Erythroblast (primary cell): Measurements from ENCODE around the gene ABHD16A.

Experiments used
- DNase-seq, 2 experiments: peaks; one replicate each; lab custom pipeline; 2025; lab: John Stamatoyannopoulos, UW
- GATA1 ChIP-seq: IDR thresholded peaks from 2 replicates; pipeline ENCODE4 v1.6.1; 2011; ENCODE audit warnings: low read depth, mild to moderate bottlenecking, control low read depth, low read length, moderate library complexity
- POLR2A ChIP-seq: IDR thresholded peaks from 2 replicates; pipeline ENCODE4 v1.6.1; 2011; ENCODE audit warnings: mild to moderate bottlenecking, low read length

The ABHD16A gene

GRCh38 chr6:31692353-31692752 is 10.8 kb downstream of the ABHD16A start:
- TF ChIP-seq GATA1 (no peak), POLR2A (no peak)

GRCh38 chr6:31691564-31692108 is 11.5 kb downstream of the ABHD16A start:
- no peak for TF ChIP-seq POLR2A
- DNase-seq, result no peak

More at GRCh38 chr6:31692353-31692752, 10.8 kb downstream of the ABHD16A start:
- no peak for DNase-seq

- DNase-seq, result no peak
- TF ChIP-seq POLR2A (no peak), GATA1 (no peak)
These were observed 12.1 kb downstream of the ABHD16A start for GRCh38 chr6:31691078-31691463.

GRCh38 chr6:31690231-31691077 is 12.7 kb downstream of the ABHD16A start:
- TF ChIP-seq GATA1 (no peak), POLR2A (no peak)
- peak; percentile 60 to 82 for DNase-seq

- TF ChIP-seq GATA1 (no peak), POLR2A (no peak)
- DNase-seq, result peak in 1 of 2 experiments; percentile 30
These were observed 13.6 kb downstream of the ABHD16A start for GRCh38 chr6:31689249-31690110.

- TF ChIP-seq POLR2A (no peak), GATA1 (no peak)
- no peak for DNase-seq
These were observed 15.0 kb downstream of the ABHD16A start for GRCh38 chr6:31687860-31688693.

- TF ChIP-seq GATA1 (no peak), POLR2A (no peak)
- no peak for DNase-seq
These were observed 15.8 kb downstream of the ABHD16A start for GRCh38 chr6:31687321-31687720.

- peak; percentile 72 to 78 for DNase-seq
- TF ChIP-seq POLR2A, result no peak
- TF ChIP-seq GATA1, result no peak
These were observed 16.6 kb downstream of the ABHD16A start for GRCh38 chr6:31686483-31686882.

GRCh38 chr6:31683591-31683990 is 19.5 kb downstream of the ABHD16A start:
- TF ChIP-seq GATA1 (no peak), POLR2A (no peak)
- no peak for DNase-seq

- DNase-seq, result peak; percentile 32 to 49
These were observed 21.9 kb downstream of the ABHD16A start for GRCh38 chr6:31681135-31681671.

GRCh38 chr6:31680226-31681134 is 22.6 kb downstream of the ABHD16A start, which contains the start of gene LY6G5C:
Gene LY6G5C (minus strand): TSS chr6:31681067. CDS start chr6:31680373, 694 bp downstream.
- peak; percentile 81 to 89 for DNase-seq
- no peak for TF ChIP-seq POLR2A
- no peak for TF ChIP-seq GATA1

More at GRCh38 chr6:31681135-31681671, 21.9 kb downstream of the ABHD16A start:
- TF ChIP-seq GATA1, result no peak
- TF ChIP-seq POLR2A, result peak; percentile 15

- no peak for DNase-seq
- TF ChIP-seq GATA1 (no peak), POLR2A (no peak)
These were observed 25.2 kb downstream of the ABHD16A start for GRCh38 chr6:31677955-31678354.
